Measurements from ENCODE around the gene KCMF1.

The KCMF1 gene

DNA sequence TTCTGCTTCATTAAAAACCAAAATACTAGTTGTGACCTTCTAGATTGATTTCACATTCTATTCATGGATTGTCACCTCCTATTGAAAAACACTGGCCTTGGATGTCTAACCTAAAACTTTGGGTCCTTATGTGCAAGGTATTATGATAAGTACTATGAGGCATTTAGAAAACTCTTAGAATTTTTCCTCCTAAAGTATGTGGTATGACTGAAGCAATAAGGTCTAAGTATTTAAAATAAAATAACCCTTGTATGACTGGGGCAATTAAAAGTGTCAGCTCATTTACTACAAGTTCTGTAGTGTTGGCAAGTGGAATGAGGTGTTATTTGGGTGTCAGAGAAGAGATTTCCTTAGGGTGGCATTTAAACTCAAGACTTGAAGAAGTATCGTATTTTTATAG is 15.1 kb downstream of the KCMF1 start:
- DNase-seq, result no peak

DNA sequence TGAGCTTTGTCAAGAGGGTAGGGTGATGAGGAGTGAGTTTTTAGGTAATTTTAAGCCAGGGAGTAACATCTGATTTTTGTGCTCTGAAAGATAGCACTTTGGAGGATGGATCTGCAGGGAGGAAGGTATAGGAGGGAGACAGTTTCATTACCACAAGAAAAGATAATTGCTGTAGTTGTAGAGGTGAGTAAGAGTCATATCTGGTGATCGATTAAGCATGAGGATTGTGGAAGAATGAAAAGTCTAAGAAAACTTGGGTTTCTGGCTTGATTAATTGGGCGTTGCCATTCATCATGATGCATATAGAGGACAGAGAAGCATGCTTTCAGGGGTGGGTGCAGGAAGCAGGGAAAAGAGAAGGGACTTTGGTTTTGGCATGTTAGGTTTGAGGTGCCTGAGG is 18.5 kb downstream of the KCMF1 start:
- DNase-seq, result no peak

DNA sequence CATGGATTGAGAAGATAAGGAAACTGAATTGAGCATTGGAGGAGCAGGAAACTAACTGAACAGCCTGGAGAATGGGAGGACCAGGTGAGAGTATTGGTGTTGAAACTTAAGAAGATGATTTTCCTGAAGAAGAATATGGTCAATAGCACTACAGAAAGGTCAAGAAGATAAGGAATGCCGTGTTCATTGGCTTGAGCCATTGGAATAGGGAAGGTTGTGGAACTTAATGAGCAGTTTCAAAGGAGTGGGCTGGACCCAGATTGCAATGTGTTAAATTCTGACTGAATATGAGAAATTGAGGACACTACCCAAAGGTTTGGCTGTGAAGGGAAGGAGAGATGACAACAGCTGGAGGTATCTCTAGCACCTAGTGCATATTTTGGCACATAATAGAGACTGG is 19.0 kb downstream of the KCMF1 start:
- no peak for DNase-seq

DNA sequence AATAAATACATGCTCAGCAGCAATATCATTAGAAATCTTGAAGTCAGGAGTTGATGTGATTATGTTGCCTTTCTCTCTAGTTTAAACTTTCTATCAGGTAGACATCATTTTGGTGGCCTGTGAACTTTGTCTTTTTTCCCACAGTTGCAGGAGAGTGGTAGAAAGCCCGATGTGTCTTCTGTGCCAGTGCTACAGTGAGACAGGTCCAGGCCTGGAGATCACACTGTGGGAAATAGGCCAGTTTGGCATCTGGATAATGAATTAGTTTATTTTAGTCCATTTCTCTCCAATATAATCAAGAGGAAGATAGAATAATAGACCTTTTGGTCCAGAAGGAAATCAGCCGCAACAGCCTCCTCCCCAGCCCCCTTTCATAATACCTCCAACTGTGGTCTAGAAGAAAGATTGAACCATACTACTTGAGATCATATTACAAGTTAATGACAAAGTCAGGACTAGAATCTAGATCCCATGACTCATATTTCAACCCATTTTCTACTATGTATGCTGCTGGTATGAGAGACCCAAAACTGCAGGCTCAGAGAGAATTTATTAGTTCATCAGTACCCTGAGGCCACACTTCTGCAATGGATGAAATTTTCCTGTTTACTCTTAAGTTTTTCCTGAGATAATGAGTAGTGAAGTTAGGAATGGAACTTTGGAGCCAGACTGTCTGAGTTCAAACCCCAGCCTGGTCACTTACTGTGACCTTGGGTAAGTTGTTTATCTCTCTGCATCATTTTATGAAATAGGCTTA is 20.6 kb downstream of the KCMF1 start:
- no peak for DNase-seq

DNA sequence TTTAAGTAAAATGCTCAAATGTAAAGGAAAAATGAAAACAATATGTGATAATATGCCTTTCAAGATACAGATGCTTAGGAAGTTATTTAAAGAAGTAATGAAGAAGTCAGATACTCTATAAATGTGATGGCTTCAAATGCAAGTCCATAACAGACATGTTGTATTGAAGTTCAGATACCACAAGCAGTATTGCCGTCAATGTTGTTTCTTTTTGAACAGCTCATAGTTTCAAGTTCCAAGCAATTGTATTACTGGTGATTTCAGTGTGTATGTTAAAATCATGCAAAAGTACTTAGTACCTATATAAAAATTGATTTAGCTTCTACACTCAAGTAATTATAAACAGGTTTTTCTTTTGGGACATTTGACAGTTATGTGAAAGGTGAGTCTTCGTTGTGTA is 24.9 kb downstream of the KCMF1 start:
- no peak for DNase-seq

DNA sequence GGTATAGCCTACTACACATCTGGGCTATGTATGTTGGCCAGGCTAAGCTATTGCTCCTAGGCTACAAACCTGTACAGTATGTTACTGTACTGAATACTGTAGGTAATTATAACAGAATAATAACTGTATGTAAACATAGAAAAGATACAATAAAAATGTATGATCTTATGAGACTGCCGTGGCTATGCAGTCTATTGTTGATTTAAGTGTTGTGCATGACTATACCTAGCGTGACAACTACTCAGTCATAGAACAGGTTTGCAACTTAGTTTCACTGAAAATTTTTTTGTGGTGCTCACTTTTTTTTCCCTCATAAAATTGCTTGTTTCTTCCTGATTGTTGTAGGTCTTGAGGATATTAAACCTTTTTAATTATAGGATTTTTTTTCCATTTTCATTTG is 25.9 kb downstream of the KCMF1 start:
- no peak for DNase-seq

DNA sequence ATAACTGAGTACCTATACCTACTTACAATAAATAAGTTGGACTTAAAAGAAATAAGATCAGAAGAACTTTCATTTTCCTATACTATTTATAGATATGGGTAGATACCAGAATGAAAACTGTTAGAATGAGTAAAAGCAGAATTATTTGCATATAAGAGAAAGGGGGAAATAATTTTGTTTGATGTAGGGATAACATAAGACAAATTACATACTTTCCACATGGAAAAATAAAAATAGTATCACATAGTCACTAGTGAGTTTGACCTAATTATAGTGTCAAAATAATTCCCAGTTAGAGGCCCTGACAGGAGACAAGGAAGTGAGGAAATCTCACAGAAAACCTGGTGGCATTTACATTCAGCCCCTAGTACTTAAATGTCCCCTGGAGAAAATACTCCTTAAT is 28.6 kb downstream of the KCMF1 start:
- DNase-seq, result no peak

DNA sequence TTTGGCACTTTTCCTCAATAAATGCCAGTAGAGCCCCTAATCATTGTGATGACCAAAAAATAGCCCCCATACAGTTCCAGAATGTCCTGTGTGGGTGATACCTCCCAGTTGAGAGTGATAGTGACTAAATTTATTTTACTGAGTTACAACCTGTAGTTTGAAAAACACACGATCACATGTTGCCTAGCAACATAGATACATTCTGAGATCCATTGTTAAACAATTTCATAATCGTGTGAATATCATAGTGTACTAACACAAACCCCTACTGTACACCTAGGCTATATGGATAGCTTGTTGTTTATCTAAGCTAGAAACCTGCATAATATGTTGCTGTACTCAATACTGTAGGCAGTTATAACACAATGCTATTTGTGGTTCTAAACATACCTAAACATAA is 30.6 kb downstream of the KCMF1 start:
- no peak for DNase-seq

DNA sequence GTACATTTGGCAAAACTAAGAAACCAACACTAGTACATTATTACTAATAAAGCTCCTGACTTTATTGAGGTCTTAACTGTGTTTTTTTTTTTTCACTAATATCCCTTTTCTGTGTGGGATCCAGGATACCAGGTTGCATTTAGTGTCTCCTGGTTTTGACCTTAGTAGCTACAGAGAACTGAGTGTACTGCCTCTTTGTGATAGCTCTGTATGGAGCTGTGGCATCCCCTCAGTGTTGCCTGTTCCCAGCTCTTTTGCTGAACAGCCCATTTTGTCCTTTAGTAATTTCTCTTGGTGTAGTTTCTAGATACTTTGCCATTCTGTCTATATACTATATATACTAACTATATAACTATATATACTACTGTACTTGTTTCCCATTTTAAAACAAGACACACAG is 31.6 kb downstream of the KCMF1 start:
- DNase-seq, result no peak

DNA sequence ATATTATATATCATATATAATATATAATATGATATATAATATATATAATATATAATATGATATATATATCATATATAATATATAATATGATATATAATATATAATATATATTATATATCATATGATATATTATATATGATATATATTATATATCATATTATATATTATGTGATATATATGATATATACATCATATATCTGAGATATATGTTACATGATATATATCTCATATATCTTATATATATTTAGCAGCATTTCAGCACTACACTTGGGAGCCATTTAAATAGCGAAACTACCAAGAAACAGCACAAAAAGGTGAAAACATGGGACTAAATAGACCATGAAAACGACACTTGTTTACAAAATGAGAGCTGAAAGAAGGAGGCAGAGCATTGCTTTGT is 37.3 kb downstream of the KCMF1 start:
- no peak for DNase-seq

DNA sequence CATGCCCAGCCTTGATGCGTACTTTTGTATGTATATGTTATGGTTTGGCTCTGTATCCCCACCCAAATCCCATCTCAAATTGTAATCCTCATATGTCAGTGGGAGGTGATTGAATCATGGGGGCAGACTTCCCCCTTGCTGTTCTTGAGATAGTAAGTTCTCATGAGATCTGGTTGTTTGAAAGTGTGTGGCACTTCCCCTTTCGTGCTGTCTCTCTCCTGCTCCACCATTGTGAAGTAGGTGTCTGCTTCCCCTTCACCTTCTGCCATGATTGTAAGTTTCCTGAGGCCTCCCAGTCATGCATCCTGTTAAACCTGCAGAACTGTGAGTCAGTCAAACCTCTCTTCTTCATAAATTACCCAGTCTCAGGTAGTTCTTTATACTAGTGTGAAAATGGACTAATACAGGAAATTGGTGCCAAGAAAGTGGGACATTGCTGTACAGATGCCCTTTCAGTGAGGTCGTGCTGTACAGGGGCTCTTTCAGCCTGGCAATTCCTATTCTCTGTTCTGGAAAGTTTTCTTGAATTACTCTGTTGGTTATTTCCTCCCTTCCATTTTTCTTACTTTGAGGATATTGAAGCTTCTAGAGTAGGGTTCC is 38.2 kb downstream of the KCMF1 start:
- no peak for DNase-seq

DNA sequence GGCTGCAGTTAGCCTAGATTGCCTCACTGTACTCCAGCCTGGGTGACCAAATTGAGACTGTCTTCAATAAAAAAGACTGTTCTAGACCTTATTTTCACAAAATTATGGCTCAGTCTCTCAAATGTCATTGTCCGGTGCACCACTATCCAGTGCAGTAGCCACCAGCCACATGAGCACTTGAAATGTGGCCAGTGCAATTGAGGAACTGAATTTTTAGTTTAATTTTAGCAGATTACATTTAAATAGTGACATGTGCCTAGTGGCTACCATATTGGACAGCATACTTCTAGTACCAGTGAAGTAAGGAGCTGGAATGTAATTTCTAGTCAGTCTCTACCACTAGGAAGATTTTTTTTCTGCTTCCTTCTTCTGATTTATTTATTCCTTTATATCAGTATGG is 39.4 kb downstream of the KCMF1 start:
- no peak for DNase-seq

DNA sequence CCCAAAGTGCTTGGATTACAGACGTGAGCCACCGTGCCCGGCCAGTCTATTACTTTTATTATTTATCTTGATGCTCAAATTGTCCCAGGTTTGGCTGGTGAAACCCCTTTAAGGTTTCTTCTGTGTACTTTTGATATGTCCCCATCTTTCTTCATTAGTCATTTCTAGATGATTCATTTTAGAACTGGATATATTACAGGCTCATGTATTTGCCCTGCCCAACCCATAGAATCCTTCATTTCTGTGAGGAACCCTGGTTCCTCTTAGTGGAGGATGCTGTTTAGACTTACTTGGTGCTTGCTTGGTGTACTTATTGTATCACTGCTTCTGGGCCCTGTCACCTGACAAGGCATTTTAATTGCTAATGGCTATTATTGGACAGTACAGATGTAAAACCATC is 40.1 kb downstream of the KCMF1 start:
- no peak for DNase-seq

DNA sequence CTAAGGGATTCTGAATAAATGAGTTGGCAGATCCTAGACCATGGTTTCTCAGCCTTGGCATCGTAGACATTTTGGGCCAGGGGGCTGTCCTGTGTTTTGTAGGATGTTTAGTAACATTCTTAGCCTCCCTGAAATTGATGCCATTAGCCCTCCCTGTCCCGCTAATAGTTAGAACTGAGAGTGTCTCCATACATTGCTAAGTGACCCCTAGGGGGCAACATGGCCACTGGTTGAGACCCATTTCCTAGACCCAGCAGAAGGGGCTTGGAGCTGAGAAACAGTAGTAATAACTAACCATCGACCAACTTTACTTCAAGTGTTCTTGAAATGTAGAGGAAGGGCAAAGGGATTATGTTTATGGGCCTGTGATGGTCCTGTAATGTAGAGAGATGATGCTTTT is 40.8 kb downstream of the KCMF1 start:
- no peak for DNase-seq

DNA sequence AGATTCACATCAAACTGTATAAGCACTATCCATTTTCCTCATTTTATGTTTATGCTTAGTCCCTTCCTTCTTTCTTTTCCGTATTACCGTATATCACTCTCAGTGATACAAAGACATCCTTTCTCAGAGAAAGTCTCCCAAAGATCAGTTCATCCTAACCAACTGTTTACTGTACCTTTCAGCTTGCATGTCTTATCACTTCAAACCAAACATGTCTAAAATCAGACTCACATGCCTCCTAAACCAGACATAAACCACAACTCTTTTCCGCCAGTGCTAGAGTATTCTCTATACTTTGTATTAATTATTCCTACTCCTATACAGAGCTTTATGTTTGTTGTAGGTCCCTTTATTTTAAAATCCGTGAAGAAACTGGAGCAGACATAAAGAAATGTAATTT is 41.5 kb downstream of the KCMF1 start:
- DNase-seq, result no peak

DNA sequence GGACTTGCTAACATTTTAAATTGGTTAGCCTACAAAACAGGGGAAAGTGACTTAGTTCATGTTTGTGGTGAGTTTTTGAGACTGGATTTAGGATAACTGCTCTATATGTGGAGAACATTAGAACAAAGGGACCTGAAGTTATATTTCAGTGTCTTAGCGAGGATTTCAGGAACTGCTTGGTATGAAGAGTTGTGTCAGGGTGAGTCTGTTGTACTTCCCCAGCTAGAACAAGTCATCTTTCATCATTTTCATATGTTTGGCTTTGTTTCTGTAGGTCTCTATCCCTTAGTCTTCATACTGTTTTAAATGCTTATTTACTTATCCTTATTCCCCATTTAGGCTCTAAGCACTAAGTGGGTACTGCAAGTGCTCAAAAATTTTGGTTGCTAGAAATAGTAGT is 41.9 kb downstream of the KCMF1 start:
- DNase-seq, result no peak

DNA sequence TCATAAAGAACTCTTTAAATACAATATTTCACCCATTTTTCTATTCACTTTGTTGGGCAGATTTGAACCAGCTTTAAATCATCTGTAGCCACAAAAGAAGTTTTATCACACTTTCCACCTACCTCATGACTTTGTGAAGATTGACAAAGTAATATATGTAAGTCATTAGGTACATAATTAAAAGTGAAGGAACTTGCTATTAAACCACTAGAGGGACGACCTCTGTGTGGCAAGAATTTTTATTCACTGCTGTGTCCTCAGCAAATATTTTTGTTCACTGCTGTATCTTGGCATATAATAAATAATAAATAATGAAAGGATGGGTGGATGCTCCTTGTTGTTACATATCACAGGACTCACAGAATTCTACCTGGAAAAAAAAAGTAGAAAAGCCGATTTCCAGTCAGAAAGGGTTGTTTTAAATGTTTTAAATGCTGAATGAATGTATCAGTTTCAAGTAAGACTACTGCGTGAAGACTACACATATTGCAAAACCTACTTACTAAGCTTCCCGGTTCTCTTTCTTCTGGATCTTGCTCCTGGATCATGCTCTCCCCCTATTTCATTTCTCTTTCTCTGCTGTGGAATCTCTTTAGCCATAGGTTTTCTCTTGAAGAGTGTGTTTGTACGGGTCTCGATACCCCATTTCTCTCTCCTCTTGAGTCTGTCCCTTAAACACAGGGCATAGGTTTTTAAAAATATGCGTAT is 44.8 kb downstream of the KCMF1 start:
- DNase-seq, result no peak

DNA sequence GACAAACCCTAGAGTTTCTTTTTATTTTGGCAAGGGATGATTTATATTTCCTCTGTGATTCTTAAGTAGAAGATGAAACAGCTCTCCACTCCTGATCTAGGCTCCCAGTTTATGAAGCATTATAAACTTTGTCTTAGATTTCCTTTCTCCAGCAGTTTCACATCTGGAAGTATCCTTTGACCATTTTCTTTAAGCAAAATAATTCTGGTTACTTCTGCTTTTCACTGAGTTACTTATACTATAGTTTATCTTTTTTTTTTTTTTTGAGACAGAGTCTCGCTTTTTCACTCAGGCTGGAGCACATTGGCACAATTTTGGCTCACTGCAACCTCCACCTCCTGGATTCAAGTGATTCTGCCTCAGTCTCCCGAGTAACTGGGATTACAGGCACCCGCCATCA is 45.5 kb downstream of the KCMF1 start:
- no peak for DNase-seq

DNA sequence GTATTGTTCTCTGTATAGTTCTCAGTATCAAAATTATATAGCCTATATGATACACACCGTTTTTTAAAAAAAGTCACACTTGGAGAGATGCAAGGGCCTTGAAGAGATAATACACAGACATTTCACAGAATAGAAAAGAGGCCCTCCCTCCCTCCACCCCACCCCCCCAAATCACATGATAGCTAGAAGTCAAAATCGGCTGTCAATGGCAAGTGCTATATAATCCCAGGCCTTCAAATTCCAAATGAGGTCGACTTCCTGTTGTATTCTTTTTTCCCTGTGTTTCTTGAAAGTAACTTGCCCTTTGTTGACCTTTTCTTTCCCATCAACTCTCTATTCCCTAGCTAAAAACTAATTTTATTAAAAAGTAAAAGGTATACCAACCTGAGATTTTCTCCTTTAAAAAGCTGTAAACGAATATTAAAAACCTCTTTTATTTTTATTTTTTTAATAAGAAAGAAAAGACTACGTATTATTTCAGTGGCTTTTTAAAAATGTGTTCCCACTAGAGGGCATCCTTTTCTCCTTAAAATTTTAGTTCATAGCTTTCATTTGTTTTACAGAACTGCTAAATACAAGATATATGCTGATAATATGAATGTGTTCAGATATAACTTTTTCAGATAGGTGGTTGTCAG is 46.6 kb downstream of the KCMF1 start:
- no peak for DNase-seq

DNA sequence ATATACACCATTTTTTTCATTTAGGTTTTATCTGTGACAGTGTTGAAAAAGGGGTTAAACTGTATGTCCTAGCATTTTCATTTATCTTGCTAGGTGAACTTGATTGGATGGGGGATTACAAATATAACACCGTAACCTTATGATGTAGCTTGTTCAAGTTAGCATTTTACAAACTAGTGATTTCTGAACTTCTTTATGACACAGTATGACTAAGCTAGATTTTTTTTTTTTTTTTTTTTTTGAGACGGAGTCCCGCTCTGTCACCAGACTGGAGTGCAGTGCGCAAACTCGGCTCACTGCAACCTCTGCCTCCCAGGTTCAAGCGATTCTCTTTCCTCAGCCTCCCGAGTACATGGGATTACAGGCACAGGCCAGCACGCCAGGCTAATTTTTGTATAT is 47.1 kb downstream of the KCMF1 start:
- no peak for DNase-seq

DNA sequence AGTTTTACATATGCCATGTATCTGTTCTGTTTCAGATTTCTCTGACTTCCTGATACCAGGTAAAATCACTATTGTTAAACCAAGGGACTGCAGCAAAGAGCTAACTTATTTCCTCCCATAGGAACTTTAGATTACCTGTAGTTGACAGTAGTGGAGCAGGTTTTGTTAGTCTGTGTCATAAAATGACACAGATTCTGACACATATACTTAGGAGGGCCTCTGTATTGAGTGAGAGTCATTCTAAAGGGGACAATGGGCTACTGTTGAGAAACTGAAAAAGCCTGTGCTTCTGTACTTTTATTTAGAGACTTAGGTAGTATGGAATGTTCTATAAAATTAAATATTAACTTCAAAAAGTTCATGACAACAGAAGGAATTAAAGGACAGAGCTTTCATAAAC is 48.2 kb downstream of the KCMF1 start:
- no peak for DNase-seq

DNA sequence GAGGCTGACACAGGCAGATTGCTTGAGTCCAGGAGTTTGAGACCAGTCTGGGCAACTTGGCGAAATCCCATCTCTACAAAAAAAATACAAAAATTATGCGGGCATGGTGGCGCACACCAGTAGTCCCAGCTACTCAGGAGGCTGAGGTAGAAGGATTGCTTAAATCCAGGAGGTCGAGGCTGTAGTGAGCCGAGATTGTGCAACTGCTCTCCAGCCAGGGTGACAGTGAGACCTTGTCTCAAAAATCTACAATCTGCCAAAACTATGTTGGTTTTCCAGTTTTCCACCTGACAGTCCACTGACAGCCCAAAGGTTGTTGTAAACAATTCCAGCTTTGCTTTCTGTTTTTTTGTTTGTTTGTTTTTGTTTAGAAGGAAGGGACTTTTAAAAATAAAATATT is 51.3 kb downstream of the KCMF1 start:
- no peak for DNase-seq

DNA sequence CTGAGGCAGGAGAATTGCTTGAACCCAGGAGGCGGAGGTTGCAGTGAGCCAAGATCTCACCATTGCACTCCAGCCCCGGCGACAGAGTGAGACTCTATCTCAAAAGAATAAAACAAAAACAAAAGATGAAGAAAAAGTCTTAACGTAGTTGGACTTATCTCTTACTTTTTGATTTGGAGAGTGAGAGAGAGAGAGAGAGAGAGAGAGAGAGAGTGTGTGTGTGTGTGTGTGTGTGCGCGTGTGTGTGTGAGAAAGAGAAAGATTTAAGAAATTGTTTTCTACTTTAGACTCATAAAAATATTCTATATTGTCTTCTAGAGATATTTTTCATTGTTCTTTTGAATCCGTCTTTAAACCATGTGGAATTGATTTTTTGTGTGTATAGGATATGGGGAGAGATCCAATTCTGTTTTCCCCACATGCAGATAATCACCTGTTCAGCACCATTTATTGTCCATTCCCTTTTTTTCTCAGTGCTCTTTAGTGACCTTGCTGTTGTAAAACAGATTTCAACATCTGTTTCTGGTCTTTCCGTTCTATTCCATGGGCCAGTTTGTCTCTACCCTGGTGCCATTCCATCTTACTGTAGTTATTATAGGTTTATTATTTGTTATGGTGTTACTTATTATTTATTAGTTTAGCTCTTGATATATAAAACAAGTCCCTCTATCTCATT is 53.5 kb downstream of the KCMF1 start:
- DNase-seq, result no peak
